Sigmoid colon (tissue), 4 donors: ENCODE data around the gene MRPL28.

Experiments used
- CTCF ChIP-seq, 4 experiments: fragments of 450-650 bp in 3 of 4; fragments of 200-600 bp in 1 of 4; IDR thresholded peaks; one replicate each; pipeline ENCODE4 v1.5.1; 2016 to 2019; ENCODE audit warnings: antibody characterized with exemption in 4 of 4, mild to moderate bottlenecking in 3 of 4, moderate library complexity in 2 of 4
- EP300 ChIP-seq, 4 donors: sonication (generic); formaldehyde crosslinking; IDR thresholded peaks; one replicate each; pipeline ENCODE4 v1.6.1; 2017; ENCODE audit warnings: antibody characterized with exemption in 4 of 4
- POLR2A ChIP-seq, 2 donors: fragments of 450-650 bp; IDR thresholded peaks; one replicate each; pipeline ENCODE4 v1.6.1; 2016; ENCODE audit warnings: antibody characterized with exemption in 2 of 2, mild to moderate bottlenecking in 2 of 2, moderate library complexity in 2 of 2
- POLR2AphosphoS5 ChIP-seq, 4 donors: sonication (generic); formaldehyde crosslinking; IDR thresholded peaks; one replicate each; pipeline ENCODE4 v1.6.1; 2017; ENCODE audit warnings: antibody characterized with exemption in 4 of 4

GRCh38 chr16:401468-402348 is 31.4 kb upstream of the MRPL28 start, which contains the start of gene DECR2:
- TF ChIP-seq CTCF (IDR thresholded peaks at IDR 0.05), result peak; percentile 10 to 56 (median 35)
- peak; percentile 91 to 97 (median 96) for TF ChIP-seq POLR2AphosphoS5 (IDR thresholded peaks at IDR 0.05)
- peak in 1 of 2 donors; percentile 76 for TF ChIP-seq POLR2A (IDR thresholded peaks at IDR 0.05)
- no peak for TF ChIP-seq EP300 (IDR thresholded peaks at IDR 0.05)
